Measurements from ENCODE around the gene SLC27A5.

SLC27A5 gene

DNA sequence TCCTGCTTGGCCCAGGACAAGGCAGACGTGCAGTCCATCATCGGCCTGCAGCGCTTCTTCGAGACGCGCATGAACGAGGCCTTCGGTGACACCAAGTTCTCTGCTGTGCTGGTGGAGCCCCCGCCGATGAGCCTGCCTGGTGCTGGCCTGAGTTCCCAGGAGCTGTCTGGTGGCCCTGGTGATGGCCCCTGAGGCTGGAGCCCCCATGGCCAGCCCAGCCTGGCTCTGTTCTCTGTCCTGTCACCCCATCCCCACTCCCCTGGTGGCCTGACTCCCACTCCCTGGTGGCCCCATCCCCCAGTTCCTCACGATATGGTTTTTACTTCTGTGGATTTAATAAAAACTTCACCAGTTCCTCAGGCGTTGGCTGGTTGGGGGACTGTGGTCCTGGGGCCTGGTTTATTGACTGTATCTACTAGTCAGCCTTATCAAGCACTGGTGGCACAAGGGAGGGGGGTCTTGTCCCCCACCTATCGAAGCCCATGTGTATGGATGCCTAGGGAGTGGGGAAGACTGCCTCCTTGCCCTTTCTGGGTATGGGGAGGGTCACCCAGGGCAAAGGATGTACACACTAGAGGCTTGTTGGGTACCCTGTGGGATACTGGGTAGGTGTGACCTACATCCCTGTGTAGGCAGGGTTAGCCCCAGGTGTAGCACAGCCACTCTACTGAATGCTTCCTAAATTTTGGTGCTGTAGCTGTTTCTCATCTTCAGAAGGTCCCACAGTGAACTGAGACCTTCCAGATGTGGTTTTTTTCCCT is 38.8 kb upstream of the SLC27A5 start:
- DNase-seq, result no peak
- H3K36me3 ChIP-seq, result peaks cover 69% of the 10 kb centered on the region
- peaks cover 3% of the 10 kb centered on the region for H3K27me3 ChIP-seq
- TF ChIP-seq CTCF (IDR thresholded peaks at IDR 0.05; ENCODE audit: low read depth, low read length), result no peak
- no peak overlapping the region for H3K4me3 ChIP-seq (ENCODE audit: low read depth, low read length)
- H3K4me1 ChIP-seq, result peaks cover 4% of the 10 kb centered on the region
- H3K9me3 ChIP-seq, result no peaks in the 10 kb centered on the region

DNA sequence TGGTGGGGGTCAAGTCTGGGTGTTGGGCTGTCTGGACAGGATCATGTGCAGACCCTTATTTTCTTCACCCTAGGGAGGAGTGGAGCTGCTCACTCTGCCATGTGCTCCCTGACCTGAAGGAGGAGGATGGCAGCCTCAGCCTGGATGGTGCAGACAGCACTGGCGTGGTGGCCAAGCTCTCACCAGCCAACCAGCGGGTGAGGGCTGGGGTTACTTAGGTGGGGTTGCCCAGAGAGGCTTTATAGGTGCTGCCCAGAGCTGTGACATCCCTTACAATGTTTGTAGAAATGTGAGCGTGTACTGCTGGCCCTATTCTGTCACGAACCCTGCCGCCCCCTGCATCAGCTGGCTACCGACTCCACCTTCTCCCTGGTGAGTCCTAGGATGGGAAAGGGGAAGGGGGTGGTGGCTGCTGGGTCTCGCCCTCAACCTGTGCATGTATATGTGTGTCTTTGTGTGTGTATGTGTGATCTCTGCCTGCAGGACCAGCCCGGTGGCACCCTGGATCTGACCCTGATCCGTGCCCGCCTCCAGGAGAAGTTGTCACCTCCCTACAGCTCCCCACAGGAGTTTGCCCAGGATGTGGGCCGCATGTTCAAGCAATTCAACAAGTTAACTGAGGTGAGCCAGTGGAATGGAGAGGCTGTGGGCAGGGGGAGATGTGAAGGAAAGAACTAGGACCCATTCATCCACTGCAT is 38.0 kb upstream of the SLC27A5 start:
- Histone ChIP-seq H3K9me3 (no peaks in the 10 kb centered on the region), H3K4me3 (ENCODE audit: low read depth, low read length) (no peak overlapping the region), H3K36me3 (peaks cover 69% of the 10 kb centered on the region), H3K27me3 (peaks cover 6% of the 10 kb centered on the region), H3K4me1 (peaks cover 4% of the 10 kb centered on the region)
- TF ChIP-seq CTCF (IDR thresholded peaks at IDR 0.05; ENCODE audit: low read depth, low read length), result no peak
- no peak for DNase-seq

DNA sequence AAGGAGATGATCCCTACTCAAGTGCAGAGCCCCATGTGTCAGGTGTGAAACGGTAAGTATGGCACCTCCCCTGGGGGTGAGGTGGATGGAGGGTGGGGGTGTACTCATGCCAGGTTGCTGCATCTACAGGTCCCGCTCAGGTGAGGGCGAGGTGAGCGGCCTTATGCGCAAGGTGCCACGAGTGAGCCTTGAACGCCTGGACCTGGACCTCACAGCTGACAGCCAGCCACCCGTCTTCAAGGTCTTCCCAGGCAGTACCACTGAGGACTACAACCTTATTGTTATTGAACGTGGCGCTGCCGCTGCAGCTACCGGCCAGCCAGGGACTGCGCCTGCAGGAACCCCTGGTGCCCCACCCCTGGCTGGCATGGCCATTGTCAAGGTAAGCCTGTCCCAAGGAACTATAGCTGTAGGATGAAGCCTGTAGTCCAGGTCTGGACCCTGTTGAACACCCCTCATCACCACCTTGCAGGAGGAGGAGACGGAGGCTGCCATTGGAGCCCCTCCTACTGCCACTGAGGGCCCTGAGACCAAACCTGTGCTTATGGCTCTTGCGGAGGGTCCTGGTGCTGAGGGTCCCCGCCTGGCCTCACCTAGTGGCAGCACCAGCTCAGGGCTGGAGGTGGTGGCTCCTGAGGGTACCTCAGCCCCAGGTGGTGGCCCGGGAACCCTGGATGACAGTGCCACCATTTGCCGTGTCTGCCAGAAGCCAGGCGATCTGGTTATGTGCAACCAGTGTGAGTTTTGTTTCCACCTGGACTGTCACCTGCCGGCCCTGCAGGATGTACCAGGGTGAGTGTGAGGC is 37.3 kb upstream of the SLC27A5 start:
- H3K9me3 ChIP-seq, result no peaks in the 10 kb centered on the region
- no peak for TF ChIP-seq CTCF (IDR thresholded peaks at IDR 0.05; ENCODE audit: low read depth, low read length)
- no peak for DNase-seq
- H3K27me3 ChIP-seq, result peaks cover 6% of the 10 kb centered on the region
- H3K4me3 ChIP-seq (ENCODE audit: low read depth, low read length), result no peak overlapping the region
- H3K36me3 ChIP-seq, result peaks cover 69% of the 10 kb centered on the region
- peaks cover 4% of the 10 kb centered on the region for H3K4me1 ChIP-seq

GRCh38 chr19:58547323-58548312 is 35.8 kb upstream of the SLC27A5 start:
- Histone ChIP-seq H3K4me1 (no peaks in the 10 kb centered on the region), H3K27me3 (peaks cover 6% of the 10 kb centered on the region)
- no peak for TF ChIP-seq CTCF (IDR thresholded peaks at IDR 0.05; ENCODE audit: low read depth, low read length)

GRCh38 chr19:58546019-58546530 is 34.3 kb upstream of the SLC27A5 start:
- H3K36me3 ChIP-seq, result peaks cover 52% of the 10 kb centered on the region
- peak overlapping the region; percentile 79 for H3K4me3 ChIP-seq (ENCODE audit: low read depth, low read length)
- no peaks in the 10 kb centered on the region for H3K4me1 ChIP-seq
- TF ChIP-seq CTCF (IDR thresholded peaks at IDR 0.05; ENCODE audit: low read depth, low read length), result no peak
- H3K27me3 ChIP-seq, result peaks cover 6% of the 10 kb centered on the region
- no peak for DNase-seq
- no peaks in the 10 kb centered on the region for H3K9me3 ChIP-seq

More at GRCh38 chr19:58547323-58548312, 35.8 kb upstream of the SLC27A5 start:
- no peak for DNase-seq
- Histone ChIP-seq H3K36me3 (peaks cover 67% of the 10 kb centered on the region), H3K4me3 (ENCODE audit: low read depth, low read length) (no peak overlapping the region), H3K9me3 (no peaks in the 10 kb centered on the region)

Data from BE2C (cell line).